ENCODE data around the gene BPIFB2.

Gene BPIFB2

GRCh38 chr20:33046412-33046811, 38.9 kb downstream of the BPIFB2 start:
- H3K27me3 Mint-ChIP-seq = no peaks in the 10 kb centered on the region
- DNase-seq = no peak
- no peak overlapping the region for H3K4me3 Mint-ChIP-seq
- ATAC-seq = no peak
- H3K4me1 Mint-ChIP-seq = no peaks in the 10 kb centered on the region
- H3K9me3 Mint-ChIP-seq = peaks cover 9 to 16% of the 10 kb centered on the region in 2 donors
- H3K27ac Mint-ChIP-seq = no peak overlapping the region

GRCh38 chr20:33051333-33051732, 43.8 kb downstream of the BPIFB2 start:
- Mint-ChIP-seq H3K27me3 (no peaks in the 10 kb centered on the region), H3K27ac (no peak overlapping the region), H3K4me1 (no peaks in the 10 kb centered on the region), H3K4me3 (no peak overlapping the region), H3K9me3 (no peaks in the 10 kb centered on the region)
- no peak for DNase-seq
- ATAC-seq = no peak

GRCh38 chr20:33053291-33054106, 46.0 kb downstream of the BPIFB2 start, which contains the start of gene BPIFB3:
TSS of gene BPIFB3 (plus strand) at chr20:33053903. CDS start at chr20:33055436, 1,533 bp downstream.
- peak within 1 kb of the TSS in 1 of 2 donors; percentile 72 for H3K27ac Mint-ChIP-seq
- H3K4me3 Mint-ChIP-seq = no peak within 1 kb of the TSS
- ATAC-seq (no peak), DNase-seq (no peak)
- no peaks in the 10 kb centered on the region for H3K9me3 Mint-ChIP-seq
- no peaks in the 10 kb centered on the region for H3K4me1 Mint-ChIP-seq
- H3K27me3 Mint-ChIP-seq = no peaks in the 10 kb centered on the region

DNA sequence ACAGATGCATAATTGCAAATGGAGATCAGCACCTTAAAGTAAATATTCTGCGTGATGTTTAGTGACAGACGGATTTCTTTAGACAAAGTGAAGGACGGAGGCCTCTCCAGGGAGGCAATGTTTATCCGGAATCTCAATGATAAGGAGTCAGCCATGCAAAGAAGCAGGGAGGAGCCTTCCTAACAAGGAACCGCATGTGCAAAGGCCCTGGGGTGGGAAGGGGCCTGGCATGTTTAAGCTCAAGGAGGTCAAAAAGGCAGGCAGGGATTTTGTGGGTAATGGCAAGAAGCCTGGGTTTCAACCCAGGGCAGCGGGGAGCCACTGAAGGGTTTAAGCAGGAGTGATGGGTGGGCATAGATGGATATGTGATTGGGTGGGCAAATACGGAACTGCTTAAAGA, 46.9 kb downstream of the BPIFB2 start:
- peak overlapping the region in 1 of 2 donors; percentile 72 for H3K27ac Mint-ChIP-seq
- H3K9me3 Mint-ChIP-seq = no peaks in the 10 kb centered on the region
- no peak for DNase-seq
- no peaks in the 10 kb centered on the region for H3K4me1 Mint-ChIP-seq
- no peak for ATAC-seq
- H3K27me3 Mint-ChIP-seq = no peaks in the 10 kb centered on the region
- no peak overlapping the region for H3K4me3 Mint-ChIP-seq

DNA sequence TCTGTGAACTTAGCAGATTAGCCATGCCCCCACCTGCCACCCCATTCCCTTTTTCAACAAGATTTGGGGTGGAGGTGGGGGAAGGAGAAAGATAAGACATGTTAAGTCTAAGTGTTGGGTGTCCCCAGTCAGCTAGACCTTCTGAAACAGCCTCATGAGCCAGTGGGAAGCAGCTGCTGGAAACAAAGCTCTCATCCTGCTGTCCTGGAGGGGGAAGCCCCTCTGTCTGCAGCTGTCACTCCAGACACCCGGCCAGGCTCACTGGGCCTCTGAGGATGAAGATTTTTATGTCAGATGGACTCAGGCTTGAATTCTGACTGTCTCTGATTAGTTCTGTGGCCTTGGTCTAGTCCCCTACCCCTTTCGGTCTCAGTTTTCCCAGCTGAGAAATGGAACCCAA, 47.3 kb downstream of the BPIFB2 start:
- ATAC-seq = no peak
- no peak overlapping the region for H3K27ac Mint-ChIP-seq
- no peaks in the 10 kb centered on the region for H3K9me3 Mint-ChIP-seq

GRCh38 chr20:33059136-33059535, 51.6 kb downstream of the BPIFB2 start:
- H3K9me3 Mint-ChIP-seq = no peaks in the 10 kb centered on the region
- H3K27ac Mint-ChIP-seq = no peak overlapping the region
- no peaks in the 10 kb centered on the region for H3K27me3 Mint-ChIP-seq
- DNase-seq (no peak), ATAC-seq (no peak)
- H3K4me1 Mint-ChIP-seq = no peaks in the 10 kb centered on the region
- no peak overlapping the region for H3K4me3 Mint-ChIP-seq

More for the DNA sequence above, 47.3 kb downstream of the BPIFB2 start:
- Mint-ChIP-seq H3K27me3 (no peaks in the 10 kb centered on the region), H3K4me3 (no peak overlapping the region), H3K4me1 (no peaks in the 10 kb centered on the region)
- DNase-seq = no peak

DNA sequence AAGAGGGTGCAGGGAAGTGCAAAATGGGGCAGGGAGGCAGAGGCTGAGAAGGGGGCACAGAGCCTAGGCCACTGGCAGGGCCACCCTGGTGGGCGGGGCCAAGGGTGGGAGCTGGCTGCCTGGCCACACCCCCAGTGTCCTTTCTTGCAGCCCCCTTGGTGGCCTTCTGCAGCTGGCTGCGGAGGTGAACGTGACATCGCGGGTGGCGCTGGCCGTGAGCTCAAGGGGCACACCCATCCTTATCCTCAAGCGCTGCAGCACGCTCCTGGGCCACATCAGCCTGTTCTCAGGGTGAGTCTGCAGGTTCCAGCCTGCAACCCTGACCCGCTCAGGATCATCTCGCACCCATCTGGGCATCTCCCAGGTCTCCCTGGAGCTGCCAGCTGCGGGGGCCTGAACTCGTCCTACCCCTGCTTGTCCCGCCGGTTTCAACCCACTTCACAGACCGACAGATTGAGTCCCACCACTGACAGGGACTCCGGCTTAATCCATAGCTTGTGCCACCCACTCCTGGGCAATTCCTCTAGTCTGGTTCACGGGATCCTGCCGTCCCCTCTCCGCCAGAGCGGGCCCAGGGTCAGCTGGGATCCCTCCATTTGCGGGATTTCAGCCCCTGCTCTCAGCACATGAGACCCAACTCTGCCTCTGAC, 52.4 kb downstream of the BPIFB2 start:
- no peak for ATAC-seq
- H3K4me3 Mint-ChIP-seq = no peak overlapping the region
- no peaks in the 10 kb centered on the region for H3K9me3 Mint-ChIP-seq
- no peaks in the 10 kb centered on the region for H3K4me1 Mint-ChIP-seq
- DNase-seq = no peak
- H3K27me3 Mint-ChIP-seq = no peaks in the 10 kb centered on the region
- H3K27ac Mint-ChIP-seq = no peak overlapping the region

DNA sequence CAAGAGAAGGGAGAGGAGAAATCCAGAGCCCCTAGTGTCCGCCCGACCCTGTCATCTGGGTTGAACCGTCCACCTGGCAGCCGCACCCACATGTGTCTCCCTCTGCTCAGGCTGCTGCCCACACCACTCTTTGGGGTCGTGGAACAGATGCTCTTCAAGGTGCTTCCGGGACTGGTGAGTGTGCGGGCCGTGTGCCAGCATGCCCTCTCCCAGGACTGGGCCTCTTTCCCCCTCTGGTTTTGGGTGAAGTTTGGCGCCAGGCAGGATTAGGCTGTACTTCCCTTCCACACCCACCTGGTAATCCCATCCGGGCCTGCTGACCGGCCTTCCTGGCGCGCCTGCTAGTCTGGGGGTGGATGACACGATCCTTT, 54.1 kb downstream of the BPIFB2 start:
- ATAC-seq (no peak), DNase-seq (no peak)
- H3K4me1 Mint-ChIP-seq = no peaks in the 10 kb centered on the region
- no peak overlapping the region for H3K4me3 Mint-ChIP-seq
- no peak overlapping the region for H3K27ac Mint-ChIP-seq
- H3K9me3 Mint-ChIP-seq = no peaks in the 10 kb centered on the region
- no peaks in the 10 kb centered on the region for H3K27me3 Mint-ChIP-seq

- H3K27me3 Mint-ChIP-seq = no peaks in the 10 kb centered on the region
- peak overlapping the region in 1 of 2 donors; percentile 70 for H3K27ac Mint-ChIP-seq
- DNase-seq (no peak), ATAC-seq (no peak)
- no peaks in the 10 kb centered on the region for H3K9me3 Mint-ChIP-seq
- H3K4me3 Mint-ChIP-seq = no peak overlapping the region
- H3K4me1 Mint-ChIP-seq = no peaks in the 10 kb centered on the region
Observed at GRCh38 chr20:33062105-33062824, 54.8 kb downstream of the BPIFB2 start.

- Mint-ChIP-seq H3K4me3 (no peak overlapping the region), H3K9me3 (no peaks in the 10 kb centered on the region), H3K27me3 (no peaks in the 10 kb centered on the region), H3K27ac (no peak overlapping the region), H3K4me1 (no peaks in the 10 kb centered on the region)
- ATAC-seq (no peak), DNase-seq (no peak)
Observed at GRCh38 chr20:33062825-33063149, 55.3 kb downstream of the BPIFB2 start.

DNA sequence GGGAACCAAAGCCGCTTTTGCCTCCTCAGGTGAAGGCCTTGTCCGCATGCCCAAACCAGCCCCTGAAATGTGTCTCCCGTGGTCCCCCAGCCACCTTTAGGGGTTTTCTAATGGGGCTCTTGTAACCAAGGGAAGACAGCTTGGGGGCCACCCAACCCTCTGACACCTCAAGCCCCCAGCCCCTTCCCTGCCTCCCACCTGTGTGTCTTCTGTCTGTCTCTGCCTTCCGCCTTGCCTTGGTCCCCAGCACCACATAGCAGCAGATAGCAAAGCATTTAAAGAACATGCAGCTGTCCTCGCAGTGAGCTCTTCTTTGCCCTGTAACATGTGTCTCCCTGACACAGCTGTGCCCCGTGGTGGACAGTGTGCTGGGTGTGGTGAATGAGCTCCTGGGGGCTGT, 55.8 kb downstream of the BPIFB2 start:
- ATAC-seq (no peak), DNase-seq (no peak)
- Mint-ChIP-seq H3K27me3 (no peaks in the 10 kb centered on the region), H3K9me3 (no peaks in the 10 kb centered on the region), H3K4me1 (no peaks in the 10 kb centered on the region), H3K4me3 (no peak overlapping the region), H3K27ac (no peak overlapping the region)

DNA sequence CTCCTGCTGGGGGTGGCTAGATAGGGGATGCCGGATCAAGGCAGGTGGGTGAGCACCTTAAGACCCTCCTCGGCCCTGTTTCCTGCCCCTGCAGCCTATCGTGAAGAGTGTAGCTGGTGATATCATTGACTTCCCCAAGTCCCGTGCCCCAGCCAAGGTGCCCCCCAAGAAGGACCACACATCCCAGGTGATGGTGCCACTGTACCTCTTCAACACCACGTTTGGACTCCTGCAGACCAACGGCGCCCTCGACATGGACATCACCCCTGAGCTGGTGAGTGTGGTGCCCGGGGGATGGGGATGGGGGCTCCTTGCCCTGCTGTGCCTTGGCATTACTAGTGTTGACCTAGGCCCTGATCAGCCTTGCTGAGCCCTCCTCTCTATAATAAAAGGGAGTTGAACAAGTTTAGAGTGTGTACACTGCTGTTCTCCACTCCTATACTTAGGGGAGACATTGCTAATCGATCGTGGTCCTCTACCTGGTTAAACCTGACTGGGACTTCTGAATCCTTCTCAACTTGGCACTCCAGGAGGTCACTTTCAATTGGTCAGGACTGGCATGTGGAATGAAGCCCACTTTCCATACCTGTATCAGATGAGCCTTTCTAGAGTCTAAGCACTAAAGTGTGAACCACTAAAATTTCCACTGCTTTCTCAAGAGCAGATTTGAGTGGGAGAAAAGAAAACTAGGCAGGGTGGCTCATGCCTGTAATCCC, 57.2 kb downstream of the BPIFB2 start:
- Mint-ChIP-seq H3K9me3 (no peaks in the 10 kb centered on the region), H3K27me3 (no peaks in the 10 kb centered on the region), H3K27ac (no peak overlapping the region), H3K4me1 (no peaks in the 10 kb centered on the region), H3K4me3 (no peak overlapping the region)
- DNase-seq (no peak), ATAC-seq (no peak)

- Mint-ChIP-seq H3K27me3 (no peaks in the 10 kb centered on the region), H3K4me3 (no peak overlapping the region), H3K27ac (no peak overlapping the region), H3K4me1 (no peaks in the 10 kb centered on the region), H3K9me3 (no peaks in the 10 kb centered on the region)
- no peak for ATAC-seq
- no peak for DNase-seq
Observed at GRCh38 chr20:33065785-33066184, 58.3 kb downstream of the BPIFB2 start.

DNA sequence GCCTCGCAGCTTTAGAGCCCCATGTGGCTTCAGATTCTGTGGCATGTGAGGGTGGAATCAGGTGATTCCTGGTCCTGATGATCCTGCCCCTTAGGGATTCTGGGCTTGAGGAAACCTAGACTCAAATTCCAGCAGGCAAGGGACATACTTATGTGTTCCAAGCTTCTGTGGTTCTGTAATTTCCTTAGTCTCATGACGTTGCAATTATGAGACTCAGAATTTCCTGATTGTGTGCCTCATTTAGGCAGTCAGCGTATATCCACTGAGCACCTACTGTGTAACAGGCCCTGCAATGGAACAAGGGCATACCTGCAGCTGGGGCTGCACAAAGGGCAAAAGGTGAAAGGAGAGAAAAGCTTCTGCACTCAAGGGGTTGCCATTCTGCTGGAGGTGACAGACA, 60.3 kb downstream of the BPIFB2 start:
- no peak overlapping the region for H3K27ac Mint-ChIP-seq
- H3K4me1 Mint-ChIP-seq = no peaks in the 10 kb centered on the region
- H3K9me3 Mint-ChIP-seq = no peaks in the 10 kb centered on the region
- H3K4me3 Mint-ChIP-seq = no peak overlapping the region
- ATAC-seq = no peak
- no peaks in the 10 kb centered on the region for H3K27me3 Mint-ChIP-seq
- no peak for DNase-seq

- H3K4me3 Mint-ChIP-seq = no peak overlapping the region
- H3K4me1 Mint-ChIP-seq = no peaks in the 10 kb centered on the region
- H3K9me3 Mint-ChIP-seq = no peaks in the 10 kb centered on the region
- DNase-seq (no peak), ATAC-seq (no peak)
- peak overlapping the region in 1 of 2 donors; percentile 43 for H3K27ac Mint-ChIP-seq
- no peaks in the 10 kb centered on the region for H3K27me3 Mint-ChIP-seq
Observed at GRCh38 chr20:33068251-33068939, 60.9 kb downstream of the BPIFB2 start.
